Choroid plexus epithelial cell (primary cell): ENCODE measurements around the gene DIAPH3.

Experiments used
- DNase-seq: peaks from one replicate; pipeline ENCODE4 v3.0.0-alpha.2; 2010; ENCODE audit warnings: low read depth
- H3K4me3 ChIP-seq: 2 replicates; pipeline ENCODE4 v1.5.1; 2011; ENCODE audit warnings: low read depth, mild to moderate bottlenecking, control low read depth, low read length, moderate library complexity
- TF ChIP-seq, protein P1 (sequence below): conservative IDR thresholded peaks from 2 replicates; pipeline ENCODE4 v1.5.1; 2011; ENCODE audit warnings: low read depth, mild to moderate bottlenecking, control low read depth, inconsistent platforms, low read length, moderate library complexity

DIAPH3 gene

DNA sequence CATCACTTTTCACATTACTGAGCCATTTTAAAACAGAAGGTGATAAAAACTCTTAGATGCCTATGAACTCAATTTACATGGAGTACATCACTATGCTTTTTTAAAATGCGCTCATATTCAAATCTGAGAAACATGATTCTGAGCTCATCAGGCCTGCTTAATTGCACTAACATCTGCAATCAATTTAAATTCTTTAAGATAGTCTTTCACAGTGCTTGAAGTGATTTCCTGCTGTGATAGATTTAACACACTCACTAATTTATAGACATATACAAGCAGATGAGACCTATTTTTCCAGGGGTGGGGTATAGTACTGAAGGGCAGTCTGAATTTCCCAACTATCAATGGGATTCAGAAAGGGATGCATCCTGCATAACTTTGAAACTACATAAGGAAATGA is 82.9 kb downstream of the DIAPH3 start:
- H3K4me3 ChIP-seq, result no peak overlapping the region
- TF ChIP-seq, protein P1, sequence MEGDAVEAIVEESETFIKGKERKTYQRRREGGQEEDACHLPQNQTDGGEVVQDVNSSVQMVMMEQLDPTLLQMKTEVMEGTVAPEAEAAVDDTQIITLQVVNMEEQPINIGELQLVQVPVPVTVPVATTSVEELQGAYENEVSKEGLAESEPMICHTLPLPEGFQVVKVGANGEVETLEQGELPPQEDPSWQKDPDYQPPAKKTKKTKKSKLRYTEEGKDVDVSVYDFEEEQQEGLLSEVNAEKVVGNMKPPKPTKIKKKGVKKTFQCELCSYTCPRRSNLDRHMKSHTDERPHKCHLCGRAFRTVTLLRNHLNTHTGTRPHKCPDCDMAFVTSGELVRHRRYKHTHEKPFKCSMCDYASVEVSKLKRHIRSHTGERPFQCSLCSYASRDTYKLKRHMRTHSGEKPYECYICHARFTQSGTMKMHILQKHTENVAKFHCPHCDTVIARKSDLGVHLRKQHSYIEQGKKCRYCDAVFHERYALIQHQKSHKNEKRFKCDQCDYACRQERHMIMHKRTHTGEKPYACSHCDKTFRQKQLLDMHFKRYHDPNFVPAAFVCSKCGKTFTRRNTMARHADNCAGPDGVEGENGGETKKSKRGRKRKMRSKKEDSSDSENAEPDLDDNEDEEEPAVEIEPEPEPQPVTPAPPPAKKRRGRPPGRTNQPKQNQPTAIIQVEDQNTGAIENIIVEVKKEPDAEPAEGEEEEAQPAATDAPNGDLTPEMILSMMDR, result no peak
- no peak for DNase-seq

DNA sequence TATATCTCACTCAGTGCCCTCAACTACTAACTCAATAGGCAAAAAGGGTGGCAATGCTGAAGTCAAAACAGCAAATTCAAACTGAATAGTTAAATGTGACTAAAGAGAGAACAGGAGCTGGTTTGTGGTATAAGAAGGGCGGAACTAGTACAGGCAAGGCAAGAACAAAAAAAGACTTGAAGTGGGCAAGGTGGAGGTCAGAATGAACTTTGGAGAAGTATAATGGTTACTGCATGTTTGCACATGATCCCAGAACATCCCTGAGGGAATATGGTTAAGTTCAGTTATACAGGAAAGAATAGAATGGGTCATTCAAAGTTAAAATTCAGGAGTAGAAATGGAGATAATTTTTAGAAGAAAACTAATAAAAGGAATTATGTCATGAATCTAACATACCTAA is 85.5 kb downstream of the DIAPH3 start:
- no peak for DNase-seq
- H3K4me3 ChIP-seq, result no peak overlapping the region
- TF ChIP-seq, protein P1, result no peak

DNA sequence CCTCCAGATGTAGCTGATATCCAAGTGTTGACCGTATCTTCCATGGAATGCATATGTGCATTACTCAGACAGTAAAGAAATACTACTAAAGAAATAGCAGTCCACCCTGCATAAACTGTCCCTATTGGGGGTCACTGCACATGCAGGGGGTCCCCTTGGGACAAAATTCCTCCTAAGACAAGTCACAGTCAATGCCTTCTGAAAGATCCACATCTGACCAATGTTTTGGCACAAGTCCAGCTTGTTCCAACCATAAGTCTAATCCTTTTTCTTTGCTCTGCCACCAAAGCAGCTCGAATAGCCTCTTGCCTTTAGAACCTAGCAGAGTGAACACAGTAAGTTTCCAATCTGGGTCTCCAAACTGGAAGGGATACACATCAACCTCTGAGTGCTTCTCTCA is 87.9 kb downstream of the DIAPH3 start:
- TF ChIP-seq, protein P1, result no peak
- no peak for DNase-seq
- H3K4me3 ChIP-seq, result no peak overlapping the region

DNA sequence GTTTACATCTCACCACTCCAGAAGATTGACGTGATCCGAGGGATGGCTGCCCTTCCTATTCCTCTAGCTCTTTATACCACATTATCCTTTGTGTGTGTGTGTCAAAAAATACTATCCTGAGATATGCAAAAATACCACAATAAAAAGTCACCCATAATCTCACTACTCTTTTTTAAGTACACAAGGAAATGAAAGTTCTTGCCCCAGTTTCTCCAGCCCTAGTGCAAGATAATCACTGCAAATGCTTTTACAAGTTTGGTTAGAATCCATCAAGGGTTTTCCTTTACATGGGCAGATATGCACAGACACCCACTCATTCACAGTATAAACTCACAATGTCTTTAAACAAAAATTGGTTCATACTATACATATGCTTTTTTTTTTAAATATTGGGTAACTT is 89.3 kb downstream of the DIAPH3 start:
- no peak for DNase-seq
- no peak overlapping the region for H3K4me3 ChIP-seq
- TF ChIP-seq, protein P1, result no peak

DNA sequence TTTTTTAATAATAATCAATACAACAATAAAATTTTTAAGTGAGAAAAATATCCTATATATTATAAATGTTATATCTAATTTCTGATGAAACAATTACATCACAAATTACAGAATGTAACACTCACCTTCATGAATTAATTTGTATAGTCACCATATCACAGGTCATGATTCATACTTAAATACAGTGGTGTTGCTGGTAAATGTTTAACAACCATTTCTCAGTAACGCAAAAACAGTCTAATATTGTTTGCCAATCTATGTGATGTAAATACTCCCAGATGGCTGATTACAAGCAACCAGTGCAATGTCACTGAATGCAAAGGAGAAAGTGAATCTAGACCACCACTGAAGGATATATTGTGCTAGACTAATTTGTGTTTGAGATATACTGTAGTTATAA is 97.5 kb downstream of the DIAPH3 start:
- TF ChIP-seq, protein P1, result no peak
- H3K4me3 ChIP-seq, result no peak overlapping the region
- no peak for DNase-seq

DNA sequence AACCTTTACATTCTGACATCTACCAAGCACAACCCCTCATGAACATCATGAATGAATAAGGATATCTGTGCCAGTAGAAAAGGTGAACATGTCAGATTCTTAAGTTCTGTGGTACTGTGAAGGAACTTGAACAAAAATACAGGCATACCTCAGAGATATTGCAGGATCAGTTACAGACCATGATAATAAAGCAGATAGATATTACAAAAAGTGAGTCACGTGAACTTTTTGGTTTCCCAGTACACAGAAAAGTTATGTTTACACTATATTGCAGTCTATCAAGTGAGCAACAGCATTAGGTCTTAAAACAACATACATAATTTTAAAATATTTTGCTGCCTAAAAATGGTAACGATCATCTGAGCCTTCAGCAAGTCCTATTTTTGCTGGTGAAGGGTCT is 101.2 kb downstream of the DIAPH3 start:
- H3K4me3 ChIP-seq, result no peak overlapping the region
- DNase-seq, result peak; percentile 15
- TF ChIP-seq, protein P1, result no peak

DNA sequence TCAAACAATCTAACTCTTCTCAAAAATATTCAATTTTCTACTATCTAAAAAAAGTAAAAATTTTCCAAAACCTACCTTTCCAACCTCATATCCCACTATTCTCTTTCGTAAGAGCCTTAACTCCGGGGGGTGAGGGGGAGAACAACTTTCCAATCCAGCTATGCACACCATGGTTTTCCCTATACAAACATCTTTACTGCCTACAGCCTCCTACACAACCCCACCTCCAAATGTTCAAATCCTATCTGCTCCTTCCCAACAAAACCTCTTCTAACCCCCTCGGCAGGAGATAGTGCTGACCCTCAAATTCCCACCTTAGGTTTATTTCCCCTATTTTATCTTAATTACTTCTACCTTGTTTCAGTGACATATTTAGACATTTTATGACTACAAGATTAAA is 102.0 kb downstream of the DIAPH3 start:
- TF ChIP-seq, protein P1, result no peak
- no peak overlapping the region for H3K4me3 ChIP-seq
- no peak for DNase-seq
